GM19455 (cell line): ENCODE measurements around the gene OR4D2.

Experiments used
- ATAC-seq: cut with Tn5 transposase; IDR thresholded peaks from one replicate; pipeline ENCODE4 v1.9.1; 2021; ENCODE audit not compliant: unreplicated experiment

OR4D2 gene

DNA sequence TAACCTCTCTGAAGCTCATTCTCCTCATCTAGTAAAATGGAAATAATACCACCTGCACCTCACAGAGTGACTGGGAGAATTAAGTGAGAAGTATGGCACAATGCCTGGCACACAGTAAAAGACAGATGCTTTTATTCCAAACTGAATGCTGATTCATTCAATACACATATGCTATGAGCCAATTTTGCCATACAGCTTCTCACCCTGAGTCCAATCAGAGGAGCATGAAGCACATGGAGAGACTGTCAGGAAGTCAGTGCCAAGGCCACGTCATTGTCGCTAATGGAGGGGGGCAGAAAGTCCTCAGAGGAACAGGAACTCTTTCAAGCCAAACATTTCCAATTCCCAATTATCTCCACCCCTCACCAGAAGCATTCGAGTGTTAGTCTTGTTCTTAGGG lies 40.7 kb downstream of the OR4D2 start:
- ATAC-seq = no peak

DNA sequence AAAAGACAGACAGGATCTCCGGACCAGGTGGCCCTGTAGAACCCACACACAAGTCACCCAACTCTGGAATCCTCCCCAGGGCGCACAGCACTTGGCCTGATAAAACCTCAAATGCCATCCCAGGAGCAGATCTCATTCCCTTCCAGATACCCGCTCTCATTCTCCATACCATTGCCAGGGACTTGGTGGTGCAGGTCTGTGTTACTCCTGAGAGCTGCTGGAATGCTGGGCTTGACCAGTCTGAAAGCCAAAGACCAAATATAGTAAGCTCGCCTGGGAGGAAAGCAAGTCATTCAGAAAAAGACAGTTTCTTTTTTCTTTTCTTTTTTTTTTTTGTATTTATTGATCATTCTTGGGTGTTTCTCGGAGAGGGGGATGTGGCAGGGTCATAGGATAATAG lies 41.6 kb downstream of the OR4D2 start:
- ATAC-seq = no peak

DNA sequence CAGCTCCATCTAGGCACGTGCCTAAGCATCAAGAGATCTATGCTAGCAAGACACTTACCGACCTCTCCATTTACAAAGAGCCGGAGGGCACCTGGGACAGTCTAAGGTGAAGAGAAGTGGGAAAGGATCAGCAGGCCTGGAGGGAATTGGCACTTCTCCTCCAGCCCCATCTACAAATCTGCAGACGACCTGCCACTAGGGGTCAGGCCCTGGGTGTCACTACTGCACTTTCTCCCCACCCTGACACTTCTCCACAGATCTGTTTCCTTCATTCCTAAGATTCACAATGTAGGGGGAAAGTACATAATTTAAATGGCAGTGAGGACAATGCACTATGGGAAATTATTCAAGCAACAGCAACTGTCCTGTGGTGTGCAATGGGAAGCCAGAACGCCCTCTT lies 44.1 kb downstream of the OR4D2 start:
- no peak for ATAC-seq

DNA sequence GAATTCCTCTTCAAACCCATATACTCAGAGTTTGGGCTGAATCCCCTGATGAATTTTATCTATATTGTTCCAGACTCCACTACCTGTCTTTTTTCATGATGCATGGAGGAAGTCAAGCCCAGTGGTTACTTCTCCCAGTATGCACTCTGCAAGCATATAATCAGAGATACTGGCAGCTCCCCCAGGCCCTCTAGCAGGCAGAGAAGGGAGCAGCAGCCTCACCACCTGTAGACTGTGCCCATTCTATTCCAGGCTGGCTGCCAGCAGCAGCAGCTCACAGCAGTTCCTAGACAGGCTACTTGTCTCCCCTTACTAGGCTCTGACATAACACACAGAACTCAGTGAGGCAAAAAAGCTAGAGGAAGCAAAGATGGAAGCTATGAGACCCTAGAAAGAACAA lies 48.9 kb downstream of the OR4D2 start:
- ATAC-seq = no peak

DNA sequence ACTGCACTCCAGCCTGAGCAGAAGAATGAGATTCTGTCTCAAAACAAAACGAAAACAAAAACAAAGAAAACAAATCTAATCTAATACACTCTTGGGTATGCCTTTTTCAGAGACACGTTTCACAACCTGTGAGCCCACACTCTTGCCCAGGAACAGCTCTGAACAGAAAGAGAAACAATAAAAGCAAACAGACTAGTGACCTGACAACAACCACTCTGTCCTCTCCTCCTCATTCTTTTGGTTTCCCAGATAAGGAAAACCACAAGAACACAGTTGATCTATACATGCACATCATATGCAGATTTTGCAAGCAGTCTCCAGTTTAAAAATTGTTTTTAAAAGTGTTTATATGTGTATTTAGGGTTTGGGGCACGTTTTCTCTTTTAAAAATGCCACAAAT lies 51.0 kb downstream of the OR4D2 start:
- ATAC-seq = no peak

DNA sequence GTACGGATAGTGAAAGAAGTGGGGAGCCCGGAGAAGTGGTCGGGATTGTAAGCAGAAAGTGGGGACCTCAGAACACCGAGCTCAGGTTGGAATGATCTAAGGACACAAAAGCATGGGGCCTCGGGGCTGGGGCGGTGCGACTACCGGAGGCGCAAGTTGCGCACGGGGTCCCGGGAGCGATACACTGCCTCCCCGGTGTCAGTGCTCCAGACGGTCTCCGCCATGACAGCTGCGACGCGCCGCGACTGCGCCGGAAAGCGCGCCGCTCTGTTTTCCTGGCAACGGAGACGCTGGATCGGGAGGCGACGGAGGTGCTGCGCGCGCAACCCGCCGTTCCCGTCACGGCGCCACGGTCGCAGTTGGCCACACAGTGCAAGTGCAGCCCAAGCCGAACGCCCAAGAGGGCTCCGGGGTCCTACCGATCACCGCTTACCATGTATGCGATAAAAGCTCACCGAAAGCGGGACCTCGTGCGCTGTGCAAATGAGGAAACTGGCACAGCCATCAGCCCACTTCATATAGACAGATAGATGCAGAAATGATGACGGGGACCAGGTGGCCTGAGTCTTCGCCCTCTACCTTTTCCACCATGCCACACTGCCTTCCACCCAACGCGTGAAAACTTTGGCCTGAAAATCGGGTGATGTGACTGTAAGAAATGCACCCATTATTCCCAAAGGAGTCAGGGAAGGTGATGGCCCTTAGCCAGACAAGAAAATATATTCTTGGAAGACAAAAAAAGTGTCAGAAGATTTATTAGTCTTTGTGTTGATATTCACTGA lies 52.4 kb downstream of the OR4D2 start, which contains the start of gene MKS1:
Gene MKS1, minus strand, starts transcription at position 249 of the 782 bp plus-strand sequence. Its CDS starts 25 bp downstream, at position 224.
- ATAC-seq = peak; percentile 92

DNA sequence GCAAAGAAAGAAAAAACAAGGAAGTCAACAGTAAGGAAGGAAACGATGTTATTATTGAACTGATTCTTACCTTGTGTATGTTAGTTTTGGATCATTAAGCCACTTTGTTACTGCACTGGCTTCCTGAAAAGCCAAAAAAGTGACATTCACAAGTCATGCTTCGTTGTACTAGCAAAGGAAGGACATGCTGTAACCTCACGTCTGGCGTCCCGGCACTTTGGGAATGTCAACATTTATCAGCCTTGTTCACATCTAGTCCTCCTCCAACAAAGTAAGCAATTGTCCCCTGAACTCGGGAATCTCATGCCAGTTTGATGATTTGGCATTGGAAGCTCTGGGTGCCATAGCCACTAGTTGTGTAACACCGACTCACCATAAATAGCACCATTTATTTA lies 53.0 kb downstream of the OR4D2 start:
- no peak for ATAC-seq
